ENCODE results near the gene PRKACG.
A peak's percentile ranks its signal among the peaks of the same experiment; 100 is the strongest.
"Not testable (repeated sequence)": the region's sequence is repeated elsewhere in the genome, so short reads cannot be mapped to it uniquely, and the experiment has no call there.

PRKACG gene

DNA sequence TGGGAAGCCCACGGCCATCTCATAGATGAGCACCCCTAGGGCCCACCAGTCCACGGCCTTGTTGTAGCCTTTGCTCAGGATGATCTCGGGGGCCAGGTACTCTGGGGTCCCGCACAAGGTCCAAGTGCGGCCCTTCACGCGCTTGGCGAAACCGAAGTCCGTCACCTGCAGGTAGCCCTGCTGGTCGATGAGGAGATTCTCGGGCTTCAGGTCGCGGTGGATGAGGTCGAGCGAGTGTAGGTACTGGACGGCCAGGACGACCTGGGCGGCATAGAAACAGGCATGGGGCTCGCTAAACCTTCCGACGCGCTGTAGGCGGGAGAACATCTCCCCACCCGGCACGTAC is 558 bp downstream of the PRKACG start:
- Mint-ChIP-seq H3K27ac (no peak overlapping the region), H3K36me3 (peaks cover 5% of the 10 kb centered on the region), H3K4me1 (peaks cover 7% of the 10 kb centered on the region), H3K4me3 (no peak overlapping the region), H3K9me3 (no peaks in the 10 kb centered on the region), H3K27me3 (no peaks in the 10 kb centered on the region)
- ATAC-seq (ENCODE audit: low read depth) = no peak
- DNase-seq (ENCODE audit: low spot score in 2 of 2) = no peak

DNA sequence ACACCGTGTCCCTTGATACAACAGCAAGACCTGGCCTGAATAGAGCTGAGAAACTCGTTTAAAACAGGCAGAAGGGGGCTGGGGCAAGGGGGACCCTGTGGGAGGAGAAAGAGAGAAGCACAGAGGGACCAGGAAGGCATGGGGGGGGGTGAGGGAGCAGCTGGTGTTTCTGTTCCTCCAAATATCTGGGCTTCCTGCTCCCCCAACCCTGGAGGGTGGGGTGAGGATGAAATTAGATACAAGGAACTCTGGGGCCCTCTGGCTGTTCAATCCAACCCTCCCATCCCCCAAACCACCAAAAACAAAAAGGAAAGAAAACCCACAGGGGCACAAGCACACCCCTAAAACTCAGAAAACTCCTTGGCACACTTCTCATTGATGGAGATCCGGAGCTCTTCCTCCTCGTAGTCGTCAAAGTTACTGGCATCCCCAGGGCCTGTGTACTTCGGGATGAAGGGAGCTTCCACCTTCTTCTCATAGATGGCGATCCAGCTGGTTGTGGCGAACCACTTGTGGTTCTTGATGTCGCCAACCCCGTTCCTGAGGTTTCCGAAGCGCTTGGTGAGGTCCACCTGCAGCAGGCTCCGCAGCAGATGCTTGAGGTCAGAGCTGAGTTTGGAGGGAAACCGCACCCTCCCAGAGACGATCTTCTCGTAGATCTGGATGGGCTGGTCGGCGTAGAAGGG is 1.1 kb downstream of the PRKACG start:
- H3K9me3 Mint-ChIP-seq = no peaks in the 10 kb centered on the region
- peak overlapping the region; percentile 58 for H3K27ac Mint-ChIP-seq
- H3K4me3 Mint-ChIP-seq = peak overlapping the region; percentile 42

DNA sequence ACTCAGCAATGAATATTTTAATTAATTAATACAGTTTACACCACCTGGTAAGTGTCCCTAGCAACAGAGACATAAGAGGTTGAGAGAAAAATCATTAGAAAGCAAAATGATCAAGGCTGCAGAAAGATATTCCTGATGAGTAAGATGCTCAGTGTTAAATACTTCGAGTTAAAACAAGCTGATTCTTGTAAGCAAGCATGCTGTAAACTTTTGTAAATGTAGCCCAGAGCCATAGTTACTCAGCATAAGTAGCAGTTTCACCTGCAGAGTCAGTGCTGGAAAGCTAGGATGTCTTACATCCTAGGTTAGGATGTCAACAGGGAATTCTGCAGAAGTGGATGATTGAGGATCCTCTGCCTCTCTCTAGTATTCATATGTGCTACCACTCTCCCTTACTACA is 4.2 kb downstream of the PRKACG start:
- peaks cover 13% of the 10 kb centered on the region for H3K36me3 Mint-ChIP-seq
- H3K27ac Mint-ChIP-seq = no peak overlapping the region
- no peaks in the 10 kb centered on the region for H3K27me3 Mint-ChIP-seq
- peaks cover 7% of the 10 kb centered on the region for H3K4me1 Mint-ChIP-seq
- no peak overlapping the region for H3K4me3 Mint-ChIP-seq
- ATAC-seq (ENCODE audit: low read depth) = no peak
- DNase-seq (ENCODE audit: low spot score in 2 of 2) = no peak
- H3K9me3 Mint-ChIP-seq = no peaks in the 10 kb centered on the region

More for the DNA sequence above, 1.1 kb downstream of the PRKACG start:
- ATAC-seq (ENCODE audit: low read depth) (peak; percentile 53), DNase-seq (ENCODE audit: low spot score in 2 of 2) (no peak)
- peaks cover 7% of the 10 kb centered on the region for H3K4me1 Mint-ChIP-seq
- no peaks in the 10 kb centered on the region for H3K27me3 Mint-ChIP-seq
- H3K36me3 Mint-ChIP-seq = peaks cover 10% of the 10 kb centered on the region

DNA sequence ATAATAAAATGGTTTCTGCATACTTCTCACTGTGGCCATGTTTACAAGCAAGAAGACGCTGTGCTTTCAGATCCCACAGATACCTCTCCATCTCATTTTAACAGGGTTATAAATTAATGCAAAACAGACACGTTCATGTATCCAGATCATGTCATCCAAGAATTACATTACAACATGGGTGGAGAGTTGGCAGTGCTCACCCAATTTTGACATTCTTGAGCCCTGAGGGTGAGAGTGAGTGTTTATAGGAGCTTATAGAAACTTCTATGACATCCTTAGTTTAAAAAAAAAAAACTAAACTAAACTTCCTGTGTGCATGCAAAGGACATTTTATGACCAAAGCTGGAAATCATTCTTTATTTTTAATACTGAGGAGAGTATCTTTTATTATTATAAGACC is 9.1 kb downstream of the PRKACG start:
- Mint-ChIP-seq H3K9me3 (no peaks in the 10 kb centered on the region), H3K4me3 (no peak overlapping the region), H3K27me3 (no peaks in the 10 kb centered on the region), H3K36me3 (peaks cover 20% of the 10 kb centered on the region), H3K27ac (no peak overlapping the region), H3K4me1 (no peaks in the 10 kb centered on the region)
- no peak for DNase-seq (ENCODE audit: low spot score in 2 of 2)
- no peak for ATAC-seq (ENCODE audit: low read depth)

DNA sequence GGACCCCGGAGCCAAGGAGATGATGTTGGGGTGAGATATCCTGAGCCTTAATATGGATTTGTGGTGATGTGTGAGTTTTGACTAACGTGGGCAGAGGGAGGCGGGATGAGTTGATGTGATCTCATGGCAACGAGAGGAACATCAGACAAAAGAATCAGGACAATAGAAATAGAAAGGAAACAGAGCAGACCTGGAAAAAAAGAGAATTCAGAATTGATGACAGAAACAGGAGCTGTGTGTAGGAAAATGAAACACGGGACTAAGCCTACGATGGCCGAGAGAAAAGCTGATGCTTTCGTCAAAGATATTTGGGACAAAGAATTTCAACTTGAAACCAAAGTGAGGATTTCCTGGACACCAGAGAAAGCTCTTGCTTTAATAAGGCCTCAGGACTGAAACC is 10.9 kb downstream of the PRKACG start:
- no peak for DNase-seq (ENCODE audit: low spot score in 2 of 2)
- Mint-ChIP-seq H3K9me3 (no peaks in the 10 kb centered on the region), H3K27ac (no peak overlapping the region), H3K4me3 (no peak overlapping the region), H3K27me3 (no peaks in the 10 kb centered on the region), H3K36me3 (peaks cover 14% of the 10 kb centered on the region), H3K4me1 (no peaks in the 10 kb centered on the region)
- no peak for ATAC-seq (ENCODE audit: low read depth)

DNA sequence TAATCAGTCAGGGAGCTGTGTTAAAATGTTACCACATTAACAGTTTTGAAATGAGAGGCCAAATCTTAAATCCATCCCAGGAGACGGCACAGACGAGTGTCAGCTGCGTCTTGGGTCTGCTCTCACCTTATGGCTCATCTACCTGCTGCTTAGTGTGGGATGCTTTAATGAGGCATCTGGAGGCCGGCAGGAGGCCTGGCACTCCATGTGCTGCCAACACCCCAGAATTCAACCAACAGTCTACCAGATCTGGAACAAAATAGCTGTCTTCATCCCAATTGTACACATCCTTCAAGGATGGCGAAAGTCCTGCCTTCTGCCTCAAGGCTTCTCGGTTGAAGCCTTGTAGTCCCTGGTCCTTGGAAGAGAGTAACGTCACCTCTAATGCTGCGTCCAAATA is 12.0 kb downstream of the PRKACG start:
- ATAC-seq (ENCODE audit: low read depth) (no peak), DNase-seq (ENCODE audit: low spot score in 2 of 2) (no peak)
- no peaks in the 10 kb centered on the region for H3K27me3 Mint-ChIP-seq
- no peak overlapping the region for H3K27ac Mint-ChIP-seq
- H3K9me3 Mint-ChIP-seq = no peaks in the 10 kb centered on the region
- peaks cover 11% of the 10 kb centered on the region for H3K36me3 Mint-ChIP-seq
- H3K4me3 Mint-ChIP-seq = no peak overlapping the region
- no peaks in the 10 kb centered on the region for H3K4me1 Mint-ChIP-seq

DNA sequence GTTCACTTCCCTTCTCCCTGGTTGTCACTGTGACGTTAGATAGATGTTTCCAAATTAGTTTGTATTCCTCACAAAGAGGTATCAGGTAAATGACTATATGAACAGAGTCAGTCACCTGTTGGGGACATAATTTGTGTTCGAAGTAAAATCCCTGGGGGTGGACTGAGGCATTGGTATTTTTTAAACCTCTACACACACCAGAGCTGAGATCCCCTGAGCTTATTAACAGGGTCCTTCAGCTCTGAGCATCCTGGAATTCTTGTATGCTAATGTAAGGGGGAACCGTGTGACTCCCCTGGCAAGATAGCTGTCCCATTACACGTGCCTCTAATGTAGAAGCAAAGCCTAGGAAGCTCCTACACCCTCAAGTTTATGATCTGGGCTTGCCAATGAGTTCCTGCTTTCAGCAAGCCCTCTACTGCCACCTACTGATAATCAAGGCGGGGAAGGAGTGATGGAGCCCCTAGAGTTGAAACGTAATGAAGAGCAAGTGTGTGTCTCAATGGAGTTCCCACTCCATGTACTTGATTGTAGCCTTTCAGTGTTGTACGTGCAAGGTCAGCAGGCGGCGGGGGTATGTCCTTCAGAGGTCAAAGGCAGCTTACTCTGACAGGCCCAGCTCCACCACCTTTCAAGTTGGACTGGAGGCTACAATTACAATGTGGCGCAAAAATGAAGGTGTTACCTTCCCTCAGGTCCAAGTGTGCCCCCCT is 14.4 kb downstream of the PRKACG start:
- H3K27ac Mint-ChIP-seq = peak overlapping the region; percentile 86
- peak; percentile 55 to 57 for DNase-seq (ENCODE audit: low spot score in 2 of 2)

DNA sequence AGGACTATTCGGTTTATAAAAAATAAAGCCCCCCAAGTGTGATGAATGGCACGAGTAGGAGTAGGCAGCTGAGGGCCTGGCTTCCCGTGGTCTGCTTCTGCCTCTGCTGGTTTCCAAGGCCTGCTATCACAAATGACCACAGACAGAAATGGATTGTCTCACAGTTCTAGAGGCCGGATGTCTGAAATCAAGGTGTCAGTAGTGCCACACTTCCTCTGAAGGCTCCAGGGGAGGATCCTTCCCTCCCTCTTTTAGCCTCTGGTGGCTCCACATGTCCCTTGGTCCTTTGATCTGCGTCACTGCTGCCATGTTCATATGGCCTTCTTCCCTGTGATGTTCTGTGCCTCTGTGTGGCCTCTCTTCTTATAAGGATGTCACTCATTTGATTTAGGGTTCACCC is 15.1 kb downstream of the PRKACG start:
- Mint-ChIP-seq H3K27me3 (no peaks in the 10 kb centered on the region), H3K36me3 (peaks cover 11% of the 10 kb centered on the region), H3K9me3 (no peaks in the 10 kb centered on the region), H3K4me1 (peaks cover 7% of the 10 kb centered on the region), H3K27ac (peak overlapping the region; percentile 86), H3K4me3 (no peak overlapping the region)
- ATAC-seq (ENCODE audit: low read depth) (no peak), DNase-seq (ENCODE audit: low spot score in 2 of 2) (no peak)

More for the DNA sequence above, 14.4 kb downstream of the PRKACG start:
- no peaks in the 10 kb centered on the region for H3K27me3 Mint-ChIP-seq
- H3K4me3 Mint-ChIP-seq = no peak overlapping the region
- no peaks in the 10 kb centered on the region for H3K9me3 Mint-ChIP-seq
- peaks cover 11% of the 10 kb centered on the region for H3K36me3 Mint-ChIP-seq
- H3K4me1 Mint-ChIP-seq = peaks cover 7% of the 10 kb centered on the region
- ATAC-seq (ENCODE audit: low read depth) = peak; percentile 94

DNA sequence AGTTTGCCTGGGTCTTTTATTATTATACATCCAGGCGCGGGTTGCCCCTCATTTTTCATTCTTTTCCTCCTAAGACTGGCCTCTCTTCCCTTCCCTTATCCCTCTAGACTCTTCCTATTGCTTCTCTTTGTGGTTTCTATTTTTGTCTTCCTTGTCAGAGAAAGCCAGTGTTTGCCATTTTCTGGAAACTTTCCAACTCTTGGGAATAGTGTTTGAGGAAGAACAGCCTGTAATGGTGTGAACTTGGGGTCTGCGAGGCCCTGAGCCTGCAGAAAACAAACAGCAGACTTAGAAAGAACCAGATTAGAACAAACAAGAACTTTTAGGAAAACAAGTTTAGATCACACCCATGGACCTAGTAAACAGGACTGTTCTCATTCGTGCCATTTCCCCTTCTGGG is 15.5 kb downstream of the PRKACG start:
- Mint-ChIP-seq H3K9me3 (no peaks in the 10 kb centered on the region), H3K4me1 (peaks cover 7% of the 10 kb centered on the region), H3K4me3 (no peak overlapping the region), H3K27ac (peak overlapping the region; percentile 72), H3K27me3 (no peaks in the 10 kb centered on the region), H3K36me3 (peaks cover 14% of the 10 kb centered on the region)
- no peak for ATAC-seq (ENCODE audit: low read depth)
- DNase-seq (ENCODE audit: low spot score in 2 of 2) = no peak

DNA sequence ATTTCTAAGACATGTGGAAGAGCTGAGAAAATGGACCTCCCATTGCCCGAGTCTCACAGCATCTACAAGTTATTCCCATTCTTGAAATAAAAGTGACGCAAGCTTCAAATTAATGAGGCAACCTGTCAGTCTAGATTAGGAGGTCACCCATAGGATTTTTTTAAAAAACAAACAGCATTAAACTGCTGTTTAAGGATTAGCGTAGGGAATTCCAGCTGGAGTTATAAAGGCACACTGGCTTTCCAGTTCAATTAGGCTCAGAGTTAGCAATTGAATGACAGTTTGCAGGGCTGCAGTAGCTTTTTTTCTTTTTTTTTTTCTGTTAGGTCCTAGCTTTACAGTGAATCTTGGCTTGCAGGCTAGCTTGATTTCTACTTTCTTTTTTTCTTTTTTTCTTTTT is 16.2 kb downstream of the PRKACG start:
- no peak for DNase-seq (ENCODE audit: low spot score in 2 of 2)
- H3K9me3 Mint-ChIP-seq = no peaks in the 10 kb centered on the region
- H3K4me1 Mint-ChIP-seq = peaks cover 7% of the 10 kb centered on the region
- no peak overlapping the region for H3K4me3 Mint-ChIP-seq
- H3K27ac Mint-ChIP-seq = peak overlapping the region; percentile 72
- no peaks in the 10 kb centered on the region for H3K27me3 Mint-ChIP-seq
- no peak for ATAC-seq (ENCODE audit: low read depth)
- H3K36me3 Mint-ChIP-seq = peaks cover 15% of the 10 kb centered on the region

DNA sequence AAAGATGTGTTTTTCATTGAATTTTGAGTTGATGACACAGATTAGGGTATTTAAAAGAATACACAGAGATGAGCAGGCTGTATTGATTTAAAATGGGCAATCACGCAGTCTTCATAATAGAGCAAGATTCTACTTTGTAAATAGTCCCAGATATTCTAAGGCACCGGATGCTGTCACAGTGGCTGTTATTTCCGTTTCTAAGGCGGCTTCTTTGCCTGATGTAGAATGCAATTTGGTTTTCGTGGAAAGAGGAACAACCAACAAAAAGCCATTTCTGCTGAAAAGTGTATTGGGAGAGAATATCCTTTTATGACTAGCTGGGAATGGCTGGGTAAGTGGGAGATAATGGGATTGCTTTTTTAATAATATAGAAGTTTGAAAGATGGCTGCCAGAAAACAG is 17.5 kb downstream of the PRKACG start:
- H3K4me3 Mint-ChIP-seq = no peak overlapping the region
- H3K4me1 Mint-ChIP-seq = peaks cover 7% of the 10 kb centered on the region
- no peak for DNase-seq (ENCODE audit: low spot score in 2 of 2)
- H3K36me3 Mint-ChIP-seq = peaks cover 14% of the 10 kb centered on the region
- H3K9me3 Mint-ChIP-seq = no peaks in the 10 kb centered on the region
- no peaks in the 10 kb centered on the region for H3K27me3 Mint-ChIP-seq
- peak overlapping the region; percentile 70 for H3K27ac Mint-ChIP-seq
- ATAC-seq (ENCODE audit: low read depth) = no peak

DNA sequence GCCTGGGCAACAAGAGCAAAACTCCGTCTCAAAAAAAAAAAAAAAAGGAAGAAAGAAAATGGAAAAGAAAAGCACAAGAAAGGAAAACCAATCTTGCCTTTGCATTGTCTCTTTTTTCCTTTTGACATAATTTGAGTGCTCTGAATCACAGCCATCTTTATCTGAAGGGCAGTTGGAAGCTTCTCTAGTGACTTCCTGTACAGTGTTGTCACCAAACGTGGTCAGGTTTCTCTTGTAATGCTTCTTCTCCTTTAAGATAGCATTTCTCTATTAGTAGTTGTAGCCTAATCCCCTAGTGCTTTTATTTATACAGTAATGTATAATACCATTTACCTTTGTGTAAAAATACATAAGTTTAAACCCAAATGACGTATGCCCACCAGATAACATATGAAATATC is 18.1 kb downstream of the PRKACG start:
- H3K36me3 Mint-ChIP-seq = peaks cover 19% of the 10 kb centered on the region
- H3K27ac Mint-ChIP-seq = peak overlapping the region; percentile 70
- peaks cover 7% of the 10 kb centered on the region for H3K4me1 Mint-ChIP-seq
- H3K9me3 Mint-ChIP-seq = no peaks in the 10 kb centered on the region
- DNase-seq (ENCODE audit: low spot score in 2 of 2) (no peak), ATAC-seq (ENCODE audit: low read depth) (no peak)
- H3K27me3 Mint-ChIP-seq = no peaks in the 10 kb centered on the region
- H3K4me3 Mint-ChIP-seq = no peak overlapping the region

DNA sequence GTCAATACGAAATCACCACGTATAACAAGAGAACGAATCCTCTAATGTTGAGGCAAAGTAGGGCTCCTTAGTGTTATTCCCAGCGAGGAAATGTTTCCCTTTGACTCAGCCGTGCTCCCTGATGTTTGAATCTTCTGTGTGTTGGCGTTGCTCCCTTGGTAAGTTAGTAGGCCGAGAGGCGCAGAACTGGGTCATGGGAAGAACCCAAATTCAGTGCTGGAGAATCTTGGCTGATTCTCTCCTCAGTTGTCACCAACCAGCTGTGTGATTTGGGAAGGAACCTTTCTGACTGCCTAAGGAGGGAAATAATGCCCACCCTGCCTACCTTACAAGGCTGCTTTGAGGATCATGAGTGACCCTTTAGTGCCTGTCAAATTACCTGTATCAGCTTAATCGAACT is 22.5 kb downstream of the PRKACG start:
- Mint-ChIP-seq H3K27ac (no peak overlapping the region), H3K36me3 (peaks cover 19% of the 10 kb centered on the region), H3K9me3 (no peaks in the 10 kb centered on the region), H3K4me1 (peaks cover 6% of the 10 kb centered on the region), H3K27me3 (no peaks in the 10 kb centered on the region), H3K4me3 (no peak overlapping the region)
- no peak for ATAC-seq (ENCODE audit: low read depth)
- DNase-seq (ENCODE audit: low spot score in 2 of 2) = no peak

DNA sequence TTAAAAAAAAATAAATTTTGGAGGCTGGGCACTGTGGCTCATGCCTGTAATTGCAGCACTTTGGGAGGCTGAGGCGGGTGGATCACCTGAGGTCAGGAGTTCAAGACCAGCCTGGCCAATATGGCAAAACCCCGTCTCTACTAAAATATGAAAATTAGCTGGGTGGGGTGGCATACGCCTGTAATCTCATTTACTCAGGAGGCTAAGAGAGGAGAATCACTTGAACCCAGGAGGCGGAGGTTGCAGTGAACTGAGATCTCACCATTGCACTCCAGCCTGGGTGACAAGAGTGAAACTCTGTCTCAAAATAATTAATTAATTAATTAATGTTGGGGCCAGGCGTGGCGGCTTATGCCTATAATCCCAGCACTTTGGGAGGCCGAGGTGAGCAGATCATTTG is 27.0 kb downstream of the PRKACG start:
- not testable (repeated sequence) for DNase-seq (ENCODE audit: low spot score in 2 of 2); H3K4me1 Mint-ChIP-seq; ATAC-seq (ENCODE audit: low read depth); H3K27me3 Mint-ChIP-seq; H3K4me3 Mint-ChIP-seq; H3K9me3 Mint-ChIP-seq; H3K27ac Mint-ChIP-seq
- H3K36me3 Mint-ChIP-seq = peaks cover 15% of the 10 kb centered on the region
